HG02798 (cell line): ENCODE results near the gene RAX2.

Experiments used
- ATAC-seq: cut with Tn5 transposase; IDR thresholded peaks from one replicate; pipeline ENCODE4 v1.9.1; 2021; ENCODE audit warnings: mild to moderate bottlenecking; ENCODE audit not compliant: unreplicated experiment, poor library complexity

Gene RAX2

DNA sequence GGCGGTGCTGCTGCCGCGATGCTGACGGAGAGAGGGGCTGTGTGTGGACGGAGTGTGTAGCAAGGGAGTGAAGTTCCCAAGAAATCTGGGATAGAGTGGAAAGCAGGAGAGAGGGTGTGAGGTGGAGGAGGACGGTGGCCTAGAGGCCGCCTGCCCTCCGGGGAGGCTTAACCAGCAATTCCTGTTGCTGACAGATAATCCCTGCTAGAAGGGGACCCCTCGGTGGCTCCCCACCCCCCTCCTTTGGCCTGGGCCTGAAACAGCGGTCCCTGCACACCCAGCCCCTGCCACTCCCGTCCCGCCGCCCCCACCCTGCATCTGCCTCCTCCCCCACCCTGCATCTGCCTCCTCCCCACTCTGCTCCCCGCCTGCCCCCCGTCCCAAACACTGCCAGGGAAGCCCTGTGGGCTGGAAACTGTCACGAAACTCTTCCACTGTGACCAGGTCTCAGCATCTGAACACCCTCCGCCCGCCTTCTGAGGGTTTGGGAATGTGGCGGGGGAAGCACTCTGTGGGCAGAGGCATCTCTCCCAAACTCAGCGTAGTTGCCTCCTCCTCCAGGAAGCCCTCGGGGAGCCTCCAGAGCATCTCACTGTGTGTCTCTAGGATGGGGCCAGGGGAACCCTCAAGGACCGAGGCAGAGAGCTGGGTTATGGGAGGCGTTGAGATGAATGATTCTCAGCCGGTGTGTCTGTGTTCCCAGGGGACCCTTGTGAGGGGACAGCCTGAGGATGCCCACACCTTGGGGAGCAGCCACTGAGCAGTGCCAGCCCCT lies 31.3 kb upstream of the RAX2 start:
- ATAC-seq, result no peak

DNA sequence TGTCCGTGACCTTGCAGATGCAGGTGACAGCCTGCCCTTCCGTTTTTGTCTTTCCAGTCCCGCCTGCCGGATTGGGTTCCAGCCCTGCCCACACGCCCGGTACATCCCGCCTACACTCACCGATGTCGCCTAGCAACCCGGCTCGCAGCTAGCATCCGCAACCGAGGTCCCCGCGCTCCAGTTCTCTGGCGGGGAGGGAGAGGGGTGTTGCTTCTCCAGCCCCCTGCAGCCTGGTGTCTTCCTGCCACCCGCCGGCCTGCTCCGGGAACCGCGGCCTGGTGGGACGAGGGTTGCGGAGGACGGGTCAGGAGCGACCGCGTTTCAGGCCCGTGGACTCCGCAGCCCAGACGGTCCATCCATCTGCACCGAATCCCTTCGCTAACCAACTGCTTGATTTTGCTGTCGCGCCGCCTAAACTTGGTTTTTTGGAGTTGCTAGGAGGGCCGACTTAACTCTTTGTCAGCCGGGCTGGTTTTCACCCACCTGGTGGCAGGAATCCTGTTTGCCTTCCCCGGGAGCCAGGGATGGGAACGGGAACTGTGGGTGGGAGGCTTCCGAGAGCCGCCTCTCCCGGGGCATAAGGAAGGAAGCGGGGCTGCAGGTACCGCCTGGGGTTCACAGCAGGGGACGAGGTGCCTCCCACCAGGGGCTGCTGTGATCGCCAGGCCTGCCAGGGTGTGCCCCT lies 29.5 kb upstream of the RAX2 start:
- no peak for ATAC-seq

DNA sequence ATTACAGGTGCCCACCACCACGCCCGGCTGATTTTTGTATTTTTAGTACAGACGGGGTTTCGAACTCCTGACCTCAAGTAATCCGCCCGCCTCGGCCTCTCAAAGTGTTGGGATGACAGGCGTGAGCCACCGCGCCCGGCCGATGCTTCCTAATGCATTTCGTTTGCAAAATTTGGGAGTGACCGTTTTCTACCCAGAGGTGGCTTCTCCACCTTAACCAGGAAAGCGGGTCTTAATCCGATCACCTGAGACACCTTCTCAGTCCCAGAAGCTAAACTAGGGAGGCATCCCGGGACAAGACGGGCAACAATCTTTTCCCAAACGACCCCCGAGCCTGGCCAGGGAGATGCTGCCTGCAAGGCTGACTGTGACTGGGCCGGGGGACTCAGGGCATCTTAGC lies 29.0 kb upstream of the RAX2 start:
- no peak for ATAC-seq

DNA sequence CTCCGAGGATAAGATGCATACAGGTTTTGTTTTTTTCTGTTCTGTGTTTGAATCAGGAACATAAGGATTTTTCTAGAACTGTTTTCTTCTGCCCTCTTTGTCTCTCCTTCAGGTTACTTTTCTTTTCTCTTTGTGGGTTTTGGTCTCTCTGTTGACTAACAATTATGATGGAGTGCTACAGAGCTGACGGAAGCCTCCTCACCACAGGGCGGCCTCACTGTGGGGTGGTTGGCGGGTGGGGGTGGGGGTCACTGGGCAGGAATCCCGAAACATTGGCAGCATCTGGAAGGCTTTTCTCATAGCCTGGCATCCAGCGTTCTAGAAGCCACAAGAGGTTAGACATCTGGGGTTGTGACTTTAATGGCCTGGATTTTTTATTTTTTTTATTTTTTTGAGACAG lies 26.1 kb upstream of the RAX2 start:
- ATAC-seq, result no peak

DNA sequence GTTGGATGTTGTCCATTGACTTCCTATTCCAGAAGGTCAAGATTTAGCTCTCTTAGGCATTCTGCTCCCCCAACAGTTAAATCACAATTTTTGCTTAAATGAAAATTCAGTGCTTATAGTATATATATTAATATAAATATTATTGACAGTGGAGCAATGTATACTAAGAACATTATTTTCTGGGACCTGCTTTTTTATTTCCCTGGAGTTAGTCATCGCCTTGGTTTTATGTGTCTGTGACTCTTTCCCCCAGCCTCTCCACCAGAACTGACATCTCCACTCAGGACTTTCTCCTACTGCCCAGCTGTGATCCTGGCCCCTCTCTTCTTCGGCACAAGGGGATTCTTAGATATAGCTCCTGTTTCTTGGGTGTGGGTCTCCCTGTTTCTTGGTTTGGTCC lies 24.3 kb upstream of the RAX2 start:
- no peak for ATAC-seq

DNA sequence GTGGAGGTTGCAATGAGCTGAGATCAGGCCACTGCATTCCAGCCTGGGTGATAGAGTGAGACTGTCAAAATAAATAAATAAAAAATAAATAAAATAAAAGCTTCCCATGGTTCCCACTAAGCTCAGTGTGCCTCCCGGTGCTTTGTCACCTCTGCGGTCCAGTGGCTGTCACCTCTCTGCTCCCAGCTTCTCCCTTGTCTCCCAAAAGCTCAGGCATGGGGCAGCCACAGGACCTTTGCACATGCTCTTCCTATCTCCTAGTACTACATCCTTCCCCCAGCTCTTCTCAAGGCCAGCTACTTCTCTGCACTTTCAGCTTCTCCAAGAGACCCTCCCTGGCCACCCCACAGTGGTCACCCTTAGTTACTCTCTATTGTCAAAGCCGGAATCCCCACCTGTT lies 21.8 kb upstream of the RAX2 start:
- ATAC-seq, result no peak

DNA sequence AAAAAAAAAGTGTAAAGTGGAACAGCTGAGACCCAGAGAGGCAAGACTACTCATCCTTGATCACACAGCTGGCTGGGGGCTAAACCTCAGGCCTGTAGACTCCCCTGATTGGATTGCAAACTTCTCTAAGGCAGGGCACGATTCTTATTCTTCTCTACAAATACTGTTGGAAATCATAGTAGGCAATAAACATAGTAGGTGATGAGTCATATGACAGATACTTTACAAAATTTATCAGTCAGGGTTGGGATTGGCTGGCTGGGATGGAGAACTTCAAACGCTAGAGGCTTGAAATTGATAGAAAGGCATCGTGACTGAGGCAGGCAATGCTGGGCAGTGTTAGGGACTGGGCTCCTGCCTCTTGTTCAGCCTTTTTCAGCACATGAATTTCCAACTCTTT lies 20.1 kb upstream of the RAX2 start:
- ATAC-seq, result no peak

DNA sequence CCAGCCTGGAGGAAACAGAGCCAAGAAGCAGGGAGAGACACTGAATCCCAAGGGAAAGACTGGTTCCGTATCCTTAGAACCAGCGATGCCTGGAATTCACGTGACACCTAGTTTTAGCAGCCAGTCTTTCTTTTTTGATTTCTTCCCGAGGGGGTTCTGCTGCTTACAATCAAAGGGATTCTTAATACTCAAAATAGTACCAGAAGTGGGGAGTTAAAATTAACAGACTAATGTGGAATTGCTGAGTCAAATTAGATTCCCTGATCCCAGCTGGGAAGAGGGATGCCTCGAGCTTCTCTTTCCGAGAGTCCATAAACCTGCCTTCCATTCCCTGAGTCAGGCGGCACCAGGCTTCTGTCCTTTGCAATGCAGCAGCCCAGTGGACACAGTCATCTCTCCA lies 18.9 kb upstream of the RAX2 start:
- no peak for ATAC-seq

DNA sequence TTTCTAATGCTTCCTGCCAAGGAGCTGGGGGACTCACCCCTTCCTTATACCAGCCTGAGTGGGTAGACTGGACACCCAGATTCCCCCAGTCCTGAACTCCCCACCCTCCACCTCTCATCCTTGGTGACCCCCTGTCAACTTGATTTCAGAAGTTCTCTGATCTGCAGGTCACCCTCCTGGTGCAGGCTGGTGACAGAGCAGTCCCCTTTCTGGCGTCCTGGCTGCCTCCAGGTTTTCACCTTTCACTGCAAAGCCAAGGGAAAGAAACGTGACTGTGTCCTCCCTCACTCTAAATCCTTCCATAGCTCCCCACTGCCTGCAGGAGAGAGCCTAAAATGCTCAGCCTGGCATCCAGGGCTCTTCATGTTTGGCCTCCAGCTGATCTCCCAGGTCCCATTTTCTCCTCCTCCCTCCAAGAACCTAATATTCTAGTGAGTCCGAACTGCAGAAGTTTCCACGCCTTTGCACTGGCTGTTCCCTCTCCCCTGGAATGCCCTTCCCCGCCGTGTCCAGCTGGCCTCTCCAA lies 18.2 kb upstream of the RAX2 start:
- ATAC-seq, result no peak

DNA sequence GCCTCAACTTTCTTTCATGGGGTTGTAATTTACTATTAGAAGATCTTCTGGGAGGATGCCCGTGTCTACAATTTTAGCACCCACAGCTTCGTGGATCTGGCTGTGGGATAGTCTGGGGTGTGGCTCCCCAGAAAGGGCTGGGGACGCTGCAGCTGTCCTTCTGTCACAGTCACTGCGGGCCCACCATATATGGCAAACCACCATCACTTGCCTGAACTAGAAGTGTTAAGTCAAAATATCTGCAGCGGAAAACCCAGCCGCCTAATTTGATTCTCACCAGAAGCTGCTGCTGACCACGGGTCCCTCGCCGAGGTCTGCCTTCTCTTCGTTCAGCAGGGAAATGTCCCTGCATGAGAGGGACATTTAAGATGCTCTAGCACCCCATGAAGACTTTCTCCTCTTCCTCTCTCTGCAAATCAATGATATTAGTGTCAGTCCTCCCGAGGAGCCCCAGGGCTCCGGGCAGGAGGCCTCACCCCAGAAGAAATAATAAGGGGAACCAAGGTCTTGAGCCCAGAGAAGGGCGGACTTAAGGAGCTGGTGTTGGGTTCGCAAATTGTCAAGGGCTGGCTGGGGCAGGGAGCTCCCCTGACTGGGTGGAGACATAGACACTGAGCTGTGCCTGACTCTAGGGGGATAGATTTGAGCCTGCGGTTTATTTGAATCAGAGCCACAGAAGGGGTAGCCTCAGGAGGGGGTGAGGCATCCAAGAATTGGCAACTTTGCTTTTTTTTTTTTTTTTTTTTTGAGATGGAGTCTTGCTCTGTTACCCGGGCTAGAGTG lies 17.2 kb upstream of the RAX2 start:
- ATAC-seq, result no peak

DNA sequence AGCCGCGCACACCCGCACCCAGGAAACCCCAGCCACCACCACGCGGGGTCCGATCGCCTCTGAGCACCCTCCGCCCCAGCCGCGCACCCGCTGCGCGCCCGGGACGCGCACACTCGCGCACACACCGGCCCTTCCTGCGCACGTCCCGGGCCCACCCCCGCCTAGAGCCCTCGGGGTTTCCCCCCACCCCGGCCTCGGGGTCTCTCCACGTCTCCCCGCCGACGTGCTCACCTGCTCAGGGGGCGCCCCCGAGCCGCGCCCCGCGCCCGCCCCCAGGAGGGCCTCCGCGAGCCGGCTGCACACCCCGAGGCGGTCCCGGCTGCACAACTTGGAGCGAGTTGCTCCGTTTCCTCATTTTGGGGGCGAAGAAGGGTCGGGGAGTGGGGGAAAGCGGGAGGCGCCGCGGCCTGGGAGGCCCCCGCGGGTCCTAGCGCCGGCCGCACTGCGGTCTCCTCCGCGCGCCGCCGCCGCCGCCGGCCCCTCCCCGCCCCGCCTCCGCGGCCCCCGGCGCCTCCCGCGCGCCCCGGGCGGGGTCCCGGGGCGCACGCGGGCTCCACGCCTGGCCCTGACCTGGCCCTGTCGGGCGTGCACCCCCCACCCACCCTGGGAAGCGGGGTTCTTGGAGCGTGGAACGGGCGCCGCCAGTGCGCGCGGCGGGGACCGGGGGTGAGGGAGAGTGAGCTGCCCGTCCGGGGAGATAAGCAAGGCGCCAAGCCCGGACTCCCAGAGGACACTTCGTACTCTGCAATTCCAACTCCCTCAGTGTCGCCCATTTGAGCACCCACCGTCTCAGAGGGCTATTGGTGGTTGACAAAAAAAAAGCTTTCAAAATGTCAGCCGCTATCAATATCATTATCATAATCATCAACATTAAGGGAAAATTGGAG lies 14.2 kb upstream of the RAX2 start, which contains the start of gene MATK:
Gene MATK (minus strand): TSS at position 444 of the 887 bp plus-strand sequence. CDS start 1,246 bp downstream, outside the sequence.
- no peak for ATAC-seq

DNA sequence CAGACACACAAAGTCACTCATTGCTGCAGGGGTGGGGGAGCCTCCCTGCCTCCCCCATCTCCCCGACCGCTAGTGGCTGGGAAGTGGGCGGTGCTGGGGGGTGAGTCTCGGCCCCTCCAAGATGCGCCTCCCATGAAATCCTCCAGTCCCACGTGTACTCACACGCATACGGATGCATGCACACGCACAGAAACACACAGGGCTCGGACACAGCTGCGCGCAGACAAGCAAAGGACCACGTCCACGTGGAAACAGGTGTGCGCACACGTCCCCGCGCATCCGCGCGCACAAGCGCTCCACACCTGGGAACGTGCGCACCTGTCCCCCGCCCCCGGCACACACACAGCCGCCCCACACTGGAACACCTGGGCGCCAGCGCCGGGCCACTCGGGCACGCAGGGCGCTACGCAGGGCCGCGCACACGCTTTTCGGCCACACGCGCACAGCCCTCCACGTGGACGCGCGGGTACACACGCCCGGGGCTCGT lies 13.5 kb upstream of the RAX2 start:
- ATAC-seq, result no peak

DNA sequence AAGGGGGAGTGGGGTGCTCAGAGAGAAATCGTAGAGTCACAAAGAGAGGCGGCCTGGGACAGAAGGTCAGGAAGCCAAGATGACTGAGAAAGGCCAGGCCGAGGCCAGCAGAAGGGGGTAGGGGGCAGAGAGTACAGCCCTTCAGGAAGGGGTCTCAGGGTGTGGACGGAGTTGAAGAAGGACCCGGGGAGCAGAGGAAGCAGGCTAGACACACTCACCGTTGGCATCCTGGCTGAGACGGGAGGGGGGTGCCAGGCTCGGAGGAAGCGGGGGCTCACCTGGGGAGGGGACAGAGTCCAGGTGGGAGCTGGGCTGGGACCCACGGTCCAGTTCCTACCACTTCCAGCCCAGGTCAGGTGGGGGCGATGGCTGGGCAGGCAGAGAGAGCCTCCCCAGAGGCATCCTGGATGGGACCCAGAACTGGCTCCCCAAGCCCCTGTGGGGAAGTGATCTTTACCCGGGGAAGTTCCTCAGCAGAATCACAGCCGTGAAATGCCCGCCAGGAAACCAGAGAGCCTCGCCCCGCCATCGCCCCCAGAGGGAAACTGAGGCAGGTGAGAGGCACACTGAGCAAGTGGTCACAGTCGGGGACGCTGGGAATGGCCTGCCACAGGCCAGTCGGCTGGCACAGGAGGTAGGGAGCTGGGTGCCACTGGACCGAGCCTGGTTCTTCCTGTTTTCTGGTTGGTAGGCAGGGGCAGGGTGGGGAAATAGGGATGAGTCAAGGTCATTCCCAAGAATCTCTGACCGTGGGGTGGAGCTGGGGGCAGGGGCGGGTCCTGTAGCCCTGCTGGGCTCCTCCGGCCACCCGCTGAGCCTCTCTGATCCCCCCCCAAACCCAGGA lies 12.8 kb upstream of the RAX2 start:
- ATAC-seq, result no peak

DNA sequence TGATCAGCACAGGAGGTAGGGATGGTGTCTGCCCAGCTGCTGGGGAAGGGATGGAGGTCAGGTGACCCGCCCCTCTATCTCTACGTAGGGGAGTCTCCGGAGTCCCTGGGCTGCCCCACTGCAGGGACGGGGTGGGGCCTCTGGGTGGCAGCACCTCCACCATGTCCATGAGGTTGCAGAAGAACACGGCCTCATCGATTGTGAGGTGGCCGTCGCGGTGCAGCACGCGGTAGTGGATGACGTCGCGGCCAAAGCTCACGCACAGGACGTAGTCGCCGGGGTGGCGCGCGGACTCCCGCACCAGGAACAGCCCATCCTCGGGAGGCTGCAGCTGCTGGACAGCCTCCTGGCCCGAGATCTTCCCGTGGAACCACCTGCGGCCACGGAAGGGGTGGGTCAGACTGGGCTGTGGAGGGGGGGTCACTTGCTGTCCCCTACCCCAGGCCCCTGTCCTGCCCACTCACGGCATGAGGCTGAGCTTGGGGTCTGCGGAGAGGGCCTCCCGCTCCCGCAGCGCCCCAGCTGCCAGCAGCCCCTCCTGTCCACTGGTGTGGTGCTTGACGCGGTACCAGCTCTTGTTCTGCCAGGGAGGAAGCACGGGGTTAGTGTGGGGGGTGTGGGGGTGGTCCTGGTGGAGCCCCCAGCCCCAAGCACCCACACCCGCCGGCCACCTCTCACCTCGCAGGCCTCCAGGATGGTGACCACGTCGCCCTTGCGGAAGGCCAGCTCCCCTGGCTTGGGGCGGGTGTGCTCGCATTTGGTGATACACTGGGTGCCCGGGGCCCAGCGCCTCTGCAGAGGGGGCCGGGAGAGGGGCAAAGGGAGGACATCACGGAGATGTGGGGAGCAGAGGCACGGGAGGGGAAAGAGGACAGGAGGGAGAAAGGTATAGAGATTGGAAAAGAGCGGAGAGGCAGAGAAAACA lies 11.9 kb upstream of the RAX2 start:
- no peak for ATAC-seq

DNA sequence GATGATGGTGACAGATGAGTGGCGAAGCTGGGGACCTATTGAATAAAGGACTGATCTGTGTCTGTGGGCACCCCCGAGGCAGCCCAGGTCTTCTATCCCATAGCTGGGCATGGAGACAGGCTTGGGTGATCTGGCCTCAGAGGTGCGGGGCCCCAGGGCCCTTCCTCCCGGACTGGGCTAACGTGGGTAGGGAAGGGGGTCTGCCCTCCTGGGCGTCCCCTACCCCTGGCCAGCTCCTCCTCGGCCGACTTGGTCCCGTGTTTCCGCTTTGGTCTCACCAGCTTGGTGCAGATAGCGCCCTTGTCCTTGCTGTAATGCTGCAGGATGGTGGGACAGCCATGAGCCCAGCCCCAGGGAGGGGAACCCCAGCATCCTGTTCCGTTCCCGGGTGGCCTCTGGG lies 10.9 kb upstream of the RAX2 start:
- ATAC-seq, result no peak

DNA sequence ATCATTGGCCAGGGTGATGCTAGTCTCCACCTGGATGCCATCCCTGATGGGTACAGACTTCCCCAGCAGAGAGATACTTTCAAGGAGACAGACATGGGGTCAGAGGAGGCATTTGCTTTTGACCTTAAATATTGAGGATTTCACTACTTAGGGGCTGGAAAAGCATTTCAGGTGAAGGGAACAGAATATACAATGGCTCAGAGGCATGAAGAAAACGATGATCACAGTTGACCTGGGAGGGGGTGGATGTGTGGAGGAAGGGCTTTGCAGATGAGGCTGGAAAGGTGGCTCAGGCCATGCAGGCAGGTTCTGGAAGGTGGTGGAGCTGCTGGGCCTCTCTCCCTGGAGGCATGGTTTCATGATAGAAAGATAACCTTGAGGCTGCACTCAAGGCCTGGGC lies 10.3 kb upstream of the RAX2 start:
- ATAC-seq, result no peak

DNA sequence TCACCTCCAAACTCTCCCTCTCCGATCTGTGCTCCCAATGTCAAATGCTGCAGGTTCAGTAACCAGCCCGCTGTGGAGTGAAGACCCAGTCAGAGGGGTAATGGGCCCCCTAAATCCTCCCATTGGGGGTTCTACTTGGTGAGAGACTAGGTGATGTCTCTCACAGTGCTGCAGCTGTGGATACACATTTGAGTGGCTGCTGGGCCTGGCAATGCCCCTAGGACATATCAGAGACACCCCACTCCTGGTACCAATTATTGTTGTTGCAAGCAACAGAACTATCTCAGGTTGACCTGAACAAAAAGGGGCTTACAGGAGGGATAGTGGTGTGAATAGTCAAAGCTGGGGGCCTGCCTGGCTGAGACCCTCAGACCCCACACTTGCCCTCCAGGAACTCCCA lies 9.6 kb upstream of the RAX2 start:
- ATAC-seq, result no peak

DNA sequence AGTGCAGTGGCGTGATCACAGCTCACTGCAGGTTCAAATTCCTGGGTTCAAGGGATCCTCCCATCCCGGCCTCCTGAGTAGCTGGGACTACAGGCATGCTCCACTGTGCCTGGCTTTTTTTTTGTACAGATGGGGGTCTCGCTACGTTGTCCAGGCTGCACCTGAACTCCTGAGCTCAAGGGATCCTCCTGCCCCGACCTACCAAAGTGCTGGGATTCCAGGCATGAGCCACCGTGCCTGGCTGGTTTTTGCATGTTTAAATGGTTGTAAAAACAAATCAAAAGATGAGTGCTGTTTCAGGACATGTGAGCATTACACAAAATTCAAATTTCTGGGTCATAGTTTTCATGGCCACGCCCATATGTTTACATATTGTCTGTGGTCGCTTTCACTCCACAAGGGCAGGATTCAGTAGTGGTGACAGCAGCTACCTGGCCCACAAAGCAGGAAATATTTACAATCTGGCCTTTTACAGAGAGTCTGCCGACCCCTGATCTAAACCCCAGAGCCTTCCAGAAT lies 8.8 kb upstream of the RAX2 start:
- no peak for ATAC-seq
